WTC11 (cell line): ENCODE results near the gene ARMC8.

ENCODE experiments used
- CBFB ChIP-seq: sonication (generic); formaldehyde crosslinking; IDR thresholded peaks from 2 replicates; pipeline ENCODE4 v1.8.1; 2022; ENCODE audit warnings: mild to moderate bottlenecking, low read depth, missing genetic modification reagents
- ESRRA ChIP-seq: sonication (generic); formaldehyde crosslinking; IDR thresholded peaks from 2 replicates; pipeline ENCODE4 v1.8.1; 2022; ENCODE audit warnings: mild to moderate bottlenecking, missing genetic modification reagents, borderline replicate concordance
- NFYB ChIP-seq: sonication (generic); formaldehyde crosslinking; conservative IDR thresholded peaks from 2 replicates; pipeline ENCODE4 v1.8.0; 2022; ENCODE audit warnings: low read depth, missing genetic modification reagents
- SMAD4 ChIP-seq: sonication (generic); formaldehyde crosslinking; IDR thresholded peaks from 2 replicates; pipeline ENCODE4 v1.8.0; 2022; ENCODE audit warnings: mild to moderate bottlenecking, missing genetic modification reagents
- SP1 ChIP-seq: sonication (generic); formaldehyde crosslinking; conservative IDR thresholded peaks from 2 replicates; pipeline ENCODE4 v1.8.1; 2022; ENCODE audit warnings: missing genetic modification reagents
- TCF7 ChIP-seq: sonication (generic); formaldehyde crosslinking; IDR thresholded peaks from 2 replicates; pipeline ENCODE4 v1.8.0; 2022; ENCODE audit warnings: mild to moderate bottlenecking, low read depth, missing genetic modification reagents, moderate library complexity
- TF ChIP-seq, protein P1 (sequence below): fragments of 200-600 bp; IDR thresholded peaks from 2 replicates; pipeline ENCODE4 v1.8.0; 2022; ENCODE audit warnings: antibody characterized with exemption
- TF ChIP-seq, protein P2 (sequence below): sonication (generic); formaldehyde crosslinking; IDR thresholded peaks from 2 replicates; pipeline ENCODE4 v1.8.0; 2023; ENCODE audit warnings: mild to moderate bottlenecking, missing genetic modification reagents
- TF ChIP-seq, protein P3 (sequence below): sonication (generic); formaldehyde crosslinking; IDR thresholded peaks from 2 replicates; pipeline ENCODE4 v1.8.0; 2022; ENCODE audit warnings: mild to moderate bottlenecking, missing genetic modification reagents

DNA sequence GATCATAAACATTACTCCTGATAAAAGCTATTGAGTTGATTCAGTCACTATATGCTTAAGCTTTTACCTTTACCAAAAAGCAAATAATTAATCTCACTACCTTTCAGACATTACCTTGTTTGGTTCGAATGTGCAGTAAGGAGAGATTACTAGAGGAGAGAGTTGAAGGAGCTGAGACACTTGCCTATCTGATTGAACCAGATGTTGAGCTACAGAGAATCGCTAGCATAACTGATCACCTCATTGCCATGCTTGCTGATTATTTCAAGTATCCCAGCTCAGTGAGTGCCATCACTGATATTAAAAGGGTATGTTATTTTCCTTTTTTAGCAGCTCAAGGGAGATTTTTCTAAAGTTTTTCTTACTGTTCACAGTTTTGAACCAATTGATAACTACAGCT is 54.6 kb downstream of the ARMC8 start:
- TF ChIP-seq, protein P1, sequence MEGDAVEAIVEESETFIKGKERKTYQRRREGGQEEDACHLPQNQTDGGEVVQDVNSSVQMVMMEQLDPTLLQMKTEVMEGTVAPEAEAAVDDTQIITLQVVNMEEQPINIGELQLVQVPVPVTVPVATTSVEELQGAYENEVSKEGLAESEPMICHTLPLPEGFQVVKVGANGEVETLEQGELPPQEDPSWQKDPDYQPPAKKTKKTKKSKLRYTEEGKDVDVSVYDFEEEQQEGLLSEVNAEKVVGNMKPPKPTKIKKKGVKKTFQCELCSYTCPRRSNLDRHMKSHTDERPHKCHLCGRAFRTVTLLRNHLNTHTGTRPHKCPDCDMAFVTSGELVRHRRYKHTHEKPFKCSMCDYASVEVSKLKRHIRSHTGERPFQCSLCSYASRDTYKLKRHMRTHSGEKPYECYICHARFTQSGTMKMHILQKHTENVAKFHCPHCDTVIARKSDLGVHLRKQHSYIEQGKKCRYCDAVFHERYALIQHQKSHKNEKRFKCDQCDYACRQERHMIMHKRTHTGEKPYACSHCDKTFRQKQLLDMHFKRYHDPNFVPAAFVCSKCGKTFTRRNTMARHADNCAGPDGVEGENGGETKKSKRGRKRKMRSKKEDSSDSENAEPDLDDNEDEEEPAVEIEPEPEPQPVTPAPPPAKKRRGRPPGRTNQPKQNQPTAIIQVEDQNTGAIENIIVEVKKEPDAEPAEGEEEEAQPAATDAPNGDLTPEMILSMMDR = no peak
- TF ChIP-seq TCF7 (CRISPR knock-in tag) = no peak
- TF ChIP-seq SP1 (CRISPR knock-in tag) = no peak
- TF ChIP-seq SMAD4 (CRISPR knock-in tag) = no peak
- no peak for TF ChIP-seq NFYB (CRISPR knock-in tag)
- TF ChIP-seq, protein P2, sequence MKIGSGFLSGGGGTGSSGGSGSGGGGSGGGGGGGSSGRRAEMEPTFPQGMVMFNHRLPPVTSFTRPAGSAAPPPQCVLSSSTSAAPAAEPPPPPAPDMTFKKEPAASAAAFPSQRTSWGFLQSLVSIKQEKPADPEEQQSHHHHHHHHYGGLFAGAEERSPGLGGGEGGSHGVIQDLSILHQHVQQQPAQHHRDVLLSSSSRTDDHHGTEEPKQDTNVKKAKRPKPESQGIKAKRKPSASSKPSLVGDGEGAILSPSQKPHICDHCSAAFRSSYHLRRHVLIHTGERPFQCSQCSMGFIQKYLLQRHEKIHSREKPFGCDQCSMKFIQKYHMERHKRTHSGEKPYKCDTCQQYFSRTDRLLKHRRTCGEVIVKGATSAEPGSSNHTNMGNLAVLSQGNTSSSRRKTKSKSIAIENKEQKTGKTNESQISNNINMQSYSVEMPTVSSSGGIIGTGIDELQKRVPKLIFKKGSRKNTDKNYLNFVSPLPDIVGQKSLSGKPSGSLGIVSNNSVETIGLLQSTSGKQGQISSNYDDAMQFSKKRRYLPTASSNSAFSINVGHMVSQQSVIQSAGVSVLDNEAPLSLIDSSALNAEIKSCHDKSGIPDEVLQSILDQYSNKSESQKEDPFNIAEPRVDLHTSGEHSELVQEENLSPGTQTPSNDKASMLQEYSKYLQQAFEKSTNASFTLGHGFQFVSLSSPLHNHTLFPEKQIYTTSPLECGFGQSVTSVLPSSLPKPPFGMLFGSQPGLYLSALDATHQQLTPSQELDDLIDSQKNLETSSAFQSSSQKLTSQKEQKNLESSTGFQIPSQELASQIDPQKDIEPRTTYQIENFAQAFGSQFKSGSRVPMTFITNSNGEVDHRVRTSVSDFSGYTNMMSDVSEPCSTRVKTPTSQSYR (CRISPR knock-in tag) = no peak
- TF ChIP-seq, protein P3, sequence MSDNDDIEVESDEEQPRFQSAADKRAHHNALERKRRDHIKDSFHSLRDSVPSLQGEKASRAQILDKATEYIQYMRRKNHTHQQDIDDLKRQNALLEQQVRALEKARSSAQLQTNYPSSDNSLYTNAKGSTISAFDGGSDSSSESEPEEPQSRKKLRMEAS (CRISPR knock-in tag) = no peak
- no peak for TF ChIP-seq ESRRA (CRISPR knock-in tag)
- TF ChIP-seq CBFB (CRISPR knock-in tag) = no peak
